ENCODE data around the gene SLC30A10.

The SLC30A10 gene

GRCh38 chr1:219927956-219928790, at the start of gene SLC30A10:
Gene SLC30A10, minus strand, starts transcription at chr1:219928557. Its CDS starts 117 bp downstream, at chr1:219928440.
- H3K9ac ChIP-seq (ENCODE audit: low read depth in 1 of 2, low read length in 2 of 2): peak within 1 kb of the TSS; percentile 57 to 59
- H3K27ac ChIP-seq (ENCODE audit: low read depth, low read length): peak within 1 kb of the TSS; percentile 58
- peak within 1 kb of the TSS; percentile 72 to 77 for H3K4me3 ChIP-seq (ENCODE audit: low read depth in 1 of 2, low read length in 2 of 2)
- H3K27me3 ChIP-seq (ENCODE audit: control insufficient read depth in 1 of 2, insufficient read depth in 2 of 2, low read length in 2 of 2): peaks cover 6% of the 10 kb centered on the region in 2 donors
- peaks cover 20 to 29% of the 10 kb centered on the region in 2 donors for H3K4me1 ChIP-seq (ENCODE audit: control insufficient read depth in 1 of 2, insufficient read depth in 2 of 2, low read length in 2 of 2)
- H3K9me3 ChIP-seq (ENCODE audit: control insufficient read depth in 1 of 2, low read length in 2 of 2): no peaks in the 10 kb centered on the region
- H3K36me3 ChIP-seq (ENCODE audit: control insufficient read depth in 1 of 2, insufficient read depth in 2 of 2, low read length in 2 of 2): no peaks in the 10 kb centered on the region

- Histone ChIP-seq H3K9ac (ENCODE audit: low read depth in 1 of 2, low read length in 2 of 2) (no peak overlapping the region), H3K9me3 (ENCODE audit: control insufficient read depth in 1 of 2, low read length in 2 of 2) (no peaks in the 10 kb centered on the region), H3K27ac (ENCODE audit: low read depth, low read length) (no peak overlapping the region), H3K4me3 (ENCODE audit: low read depth in 1 of 2, low read length in 2 of 2) (no peak overlapping the region), H3K36me3 (ENCODE audit: control insufficient read depth in 1 of 2, insufficient read depth in 2 of 2, low read length in 2 of 2) (peaks cover 28 to 58% of the 10 kb centered on the region in 2 donors), H3K4me1 (ENCODE audit: control insufficient read depth in 1 of 2, insufficient read depth in 2 of 2, low read length in 2 of 2) (no peaks in the 10 kb centered on the region), H3K27me3 (ENCODE audit: control insufficient read depth in 1 of 2, insufficient read depth in 2 of 2, low read length in 2 of 2) (no peaks in the 10 kb centered on the region)
These were observed 44.9 kb upstream of the SLC30A10 start for GRCh38 chr1:219973213-219973612.

- Histone ChIP-seq H3K36me3 (ENCODE audit: control insufficient read depth in 1 of 2, insufficient read depth in 2 of 2, low read length in 2 of 2) (peaks cover 14 to 29% of the 10 kb centered on the region in 2 donors), H3K4me3 (ENCODE audit: low read depth in 1 of 2, low read length in 2 of 2) (no peak overlapping the region), H3K9ac (ENCODE audit: low read depth in 1 of 2, low read length in 2 of 2) (no peak overlapping the region), H3K9me3 (ENCODE audit: control insufficient read depth in 1 of 2, low read length in 2 of 2) (no peaks in the 10 kb centered on the region), H3K27me3 (ENCODE audit: control insufficient read depth in 1 of 2, insufficient read depth in 2 of 2, low read length in 2 of 2) (no peaks in the 10 kb centered on the region), H3K4me1 (ENCODE audit: control insufficient read depth in 1 of 2, insufficient read depth in 2 of 2, low read length in 2 of 2) (no peaks in the 10 kb centered on the region), H3K27ac (ENCODE audit: low read depth, low read length) (no peak overlapping the region)
These were observed 39.0 kb upstream of the SLC30A10 start for GRCh38 chr1:219967361-219967760.

- no peaks in the 10 kb centered on the region for H3K27me3 ChIP-seq (ENCODE audit: control insufficient read depth in 1 of 2, insufficient read depth in 2 of 2, low read length in 2 of 2)
- peaks cover 2 to 24% of the 10 kb centered on the region in 2 donors for H3K36me3 ChIP-seq (ENCODE audit: control insufficient read depth in 1 of 2, insufficient read depth in 2 of 2, low read length in 2 of 2)
- H3K27ac ChIP-seq (ENCODE audit: low read depth, low read length): no peak overlapping the region
- no peak overlapping the region for H3K9ac ChIP-seq (ENCODE audit: low read depth in 1 of 2, low read length in 2 of 2)
- H3K9me3 ChIP-seq (ENCODE audit: control insufficient read depth in 1 of 2, low read length in 2 of 2): no peaks in the 10 kb centered on the region
- H3K4me3 ChIP-seq (ENCODE audit: low read depth in 1 of 2, low read length in 2 of 2): no peak overlapping the region
- no peaks in the 10 kb centered on the region for H3K4me1 ChIP-seq (ENCODE audit: control insufficient read depth in 1 of 2, insufficient read depth in 2 of 2, low read length in 2 of 2)
These were observed 37.7 kb upstream of the SLC30A10 start for GRCh38 chr1:219966071-219966349.

GRCh38 chr1:219965285-219966070, 37.1 kb upstream of the SLC30A10 start:
- H3K4me1 ChIP-seq (ENCODE audit: control insufficient read depth in 1 of 2, insufficient read depth in 2 of 2, low read length in 2 of 2): no peaks in the 10 kb centered on the region
- H3K27ac ChIP-seq (ENCODE audit: low read depth, low read length): no peak overlapping the region
- H3K9me3 ChIP-seq (ENCODE audit: control insufficient read depth in 1 of 2, low read length in 2 of 2): no peaks in the 10 kb centered on the region
- H3K36me3 ChIP-seq (ENCODE audit: control insufficient read depth in 1 of 2, insufficient read depth in 2 of 2, low read length in 2 of 2): peaks cover 0 to 24% of the 10 kb centered on the region in 2 donors
- no peak overlapping the region for H3K4me3 ChIP-seq (ENCODE audit: low read depth in 1 of 2, low read length in 2 of 2)
- H3K9ac ChIP-seq (ENCODE audit: low read depth in 1 of 2, low read length in 2 of 2): no peak overlapping the region
- no peaks in the 10 kb centered on the region for H3K27me3 ChIP-seq (ENCODE audit: control insufficient read depth in 1 of 2, insufficient read depth in 2 of 2, low read length in 2 of 2)

GRCh38 chr1:219963432-219963831, 35.1 kb upstream of the SLC30A10 start:
- H3K9ac ChIP-seq (ENCODE audit: low read depth in 1 of 2, low read length in 2 of 2): no peak overlapping the region
- H3K9me3 ChIP-seq (ENCODE audit: control insufficient read depth in 1 of 2, low read length in 2 of 2): no peaks in the 10 kb centered on the region
- no peak overlapping the region for H3K27ac ChIP-seq (ENCODE audit: low read depth, low read length)
- peaks cover 4% of the 10 kb centered on the region in 2 donors for H3K4me1 ChIP-seq (ENCODE audit: control insufficient read depth in 1 of 2, insufficient read depth in 2 of 2, low read length in 2 of 2)
- peaks cover 0 to 7% of the 10 kb centered on the region in 2 donors for H3K36me3 ChIP-seq (ENCODE audit: control insufficient read depth in 1 of 2, insufficient read depth in 2 of 2, low read length in 2 of 2)
- H3K27me3 ChIP-seq (ENCODE audit: control insufficient read depth in 1 of 2, insufficient read depth in 2 of 2, low read length in 2 of 2): no peaks in the 10 kb centered on the region
- H3K4me3 ChIP-seq (ENCODE audit: low read depth in 1 of 2, low read length in 2 of 2): no peak overlapping the region

- H3K4me3 ChIP-seq (ENCODE audit: low read depth in 1 of 2, low read length in 2 of 2): no peak overlapping the region
- no peak overlapping the region for H3K9ac ChIP-seq (ENCODE audit: low read depth in 1 of 2, low read length in 2 of 2)
- H3K9me3 ChIP-seq (ENCODE audit: control insufficient read depth in 1 of 2, low read length in 2 of 2): no peaks in the 10 kb centered on the region
- H3K27ac ChIP-seq (ENCODE audit: low read depth, low read length): no peak overlapping the region
- H3K27me3 ChIP-seq (ENCODE audit: control insufficient read depth in 1 of 2, insufficient read depth in 2 of 2, low read length in 2 of 2): no peaks in the 10 kb centered on the region
- no peaks in the 10 kb centered on the region for H3K36me3 ChIP-seq (ENCODE audit: control insufficient read depth in 1 of 2, insufficient read depth in 2 of 2, low read length in 2 of 2)
- peaks cover 5 to 8% of the 10 kb centered on the region in 2 donors for H3K4me1 ChIP-seq (ENCODE audit: control insufficient read depth in 1 of 2, insufficient read depth in 2 of 2, low read length in 2 of 2)
These were observed 33.3 kb upstream of the SLC30A10 start for GRCh38 chr1:219961684-219962083.

GRCh38 chr1:219959540-219960203, 31.3 kb upstream of the SLC30A10 start:
- Histone ChIP-seq H3K27me3 (ENCODE audit: control insufficient read depth in 1 of 2, insufficient read depth in 2 of 2, low read length in 2 of 2) (no peaks in the 10 kb centered on the region), H3K9ac (ENCODE audit: low read depth in 1 of 2, low read length in 2 of 2) (no peak overlapping the region), H3K9me3 (ENCODE audit: control insufficient read depth in 1 of 2, low read length in 2 of 2) (no peaks in the 10 kb centered on the region), H3K36me3 (ENCODE audit: control insufficient read depth in 1 of 2, insufficient read depth in 2 of 2, low read length in 2 of 2) (no peaks in the 10 kb centered on the region), H3K27ac (ENCODE audit: low read depth, low read length) (no peak overlapping the region), H3K4me3 (ENCODE audit: low read depth in 1 of 2, low read length in 2 of 2) (no peak overlapping the region), H3K4me1 (ENCODE audit: control insufficient read depth in 1 of 2, insufficient read depth in 2 of 2, low read length in 2 of 2) (peaks cover 5 to 11% of the 10 kb centered on the region in 2 donors)

- Histone ChIP-seq H3K9ac (ENCODE audit: low read depth in 1 of 2, low read length in 2 of 2) (peak overlapping the region in 1 of 2 donors; percentile 40), H3K36me3 (ENCODE audit: control insufficient read depth in 1 of 2, insufficient read depth in 2 of 2, low read length in 2 of 2) (no peaks in the 10 kb centered on the region), H3K4me1 (ENCODE audit: control insufficient read depth in 1 of 2, insufficient read depth in 2 of 2, low read length in 2 of 2) (peaks cover 5 to 11% of the 10 kb centered on the region in 2 donors), H3K4me3 (ENCODE audit: low read depth in 1 of 2, low read length in 2 of 2) (peak overlapping the region in 1 of 2 donors; percentile 63), H3K27me3 (ENCODE audit: control insufficient read depth in 1 of 2, insufficient read depth in 2 of 2, low read length in 2 of 2) (no peaks in the 10 kb centered on the region), H3K9me3 (ENCODE audit: control insufficient read depth in 1 of 2, low read length in 2 of 2) (no peaks in the 10 kb centered on the region), H3K27ac (ENCODE audit: low read depth, low read length) (no peak overlapping the region)
These were observed 30.6 kb upstream of the SLC30A10 start for GRCh38 chr1:219958875-219959417.
